DOHH2 (cell line): Measurements from ENCODE around the gene PHLPP2.

ENCODE experiments used
- EZH2phosphoT487 ChIP-seq: fragments of 200-600 bp; sonication (generic); IDR thresholded peaks from 2 replicates; pipeline ENCODE4 v1.6.1; 2017; ENCODE audit warnings: borderline replicate concordance, mild to moderate bottlenecking, antibody characterized with exemption, low read length, moderate library complexity, mixed read lengths
- TF ChIP-seq, protein P1 (sequence below): fragments of 200-600 bp; sonication (generic); IDR thresholded peaks from one replicate; pipeline ENCODE4 v1.5.1; 2014; ENCODE audit warnings: antibody characterized with exemption, mild to moderate bottlenecking, low read depth, low read length; ENCODE audit not compliant: poor library complexity, severe bottlenecking

DNA sequence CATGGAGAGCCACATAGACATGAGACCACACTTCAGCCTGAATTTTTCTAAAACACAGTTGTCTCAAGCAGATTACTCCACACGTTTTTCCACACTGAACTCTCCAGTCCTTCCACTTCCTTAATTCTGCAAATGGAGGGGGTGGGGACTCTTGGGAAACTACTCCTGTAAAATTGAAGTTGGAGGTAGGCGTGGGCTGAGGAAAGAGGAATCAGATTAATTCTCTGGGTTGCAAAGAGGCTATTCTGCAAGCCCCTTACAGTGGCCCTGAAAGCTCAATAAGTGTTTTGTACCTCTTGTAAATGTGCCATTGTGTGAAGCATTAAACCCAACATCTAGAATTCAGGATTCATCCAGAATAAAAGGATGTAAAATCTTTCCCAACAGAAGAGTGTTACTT is 88.9 kb downstream of the PHLPP2 start:
- TF ChIP-seq, protein P1, sequence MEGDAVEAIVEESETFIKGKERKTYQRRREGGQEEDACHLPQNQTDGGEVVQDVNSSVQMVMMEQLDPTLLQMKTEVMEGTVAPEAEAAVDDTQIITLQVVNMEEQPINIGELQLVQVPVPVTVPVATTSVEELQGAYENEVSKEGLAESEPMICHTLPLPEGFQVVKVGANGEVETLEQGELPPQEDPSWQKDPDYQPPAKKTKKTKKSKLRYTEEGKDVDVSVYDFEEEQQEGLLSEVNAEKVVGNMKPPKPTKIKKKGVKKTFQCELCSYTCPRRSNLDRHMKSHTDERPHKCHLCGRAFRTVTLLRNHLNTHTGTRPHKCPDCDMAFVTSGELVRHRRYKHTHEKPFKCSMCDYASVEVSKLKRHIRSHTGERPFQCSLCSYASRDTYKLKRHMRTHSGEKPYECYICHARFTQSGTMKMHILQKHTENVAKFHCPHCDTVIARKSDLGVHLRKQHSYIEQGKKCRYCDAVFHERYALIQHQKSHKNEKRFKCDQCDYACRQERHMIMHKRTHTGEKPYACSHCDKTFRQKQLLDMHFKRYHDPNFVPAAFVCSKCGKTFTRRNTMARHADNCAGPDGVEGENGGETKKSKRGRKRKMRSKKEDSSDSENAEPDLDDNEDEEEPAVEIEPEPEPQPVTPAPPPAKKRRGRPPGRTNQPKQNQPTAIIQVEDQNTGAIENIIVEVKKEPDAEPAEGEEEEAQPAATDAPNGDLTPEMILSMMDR: no peak
- TF ChIP-seq EZH2phosphoT487: no peak
